Nucleus accumbens (tissue), 56 donors: ENCODE results near the gene CPD.
"Not testable (repeated sequence)": the region's sequence is repeated elsewhere in the genome, so short reads cannot be mapped to it uniquely, and the experiment has no call there.

Experiments
- DNase-seq, 56 donors: peaks; one replicate each; lab custom pipeline; 2025; lab: John Stamatoyannopoulos, UW

CPD gene

DNA sequence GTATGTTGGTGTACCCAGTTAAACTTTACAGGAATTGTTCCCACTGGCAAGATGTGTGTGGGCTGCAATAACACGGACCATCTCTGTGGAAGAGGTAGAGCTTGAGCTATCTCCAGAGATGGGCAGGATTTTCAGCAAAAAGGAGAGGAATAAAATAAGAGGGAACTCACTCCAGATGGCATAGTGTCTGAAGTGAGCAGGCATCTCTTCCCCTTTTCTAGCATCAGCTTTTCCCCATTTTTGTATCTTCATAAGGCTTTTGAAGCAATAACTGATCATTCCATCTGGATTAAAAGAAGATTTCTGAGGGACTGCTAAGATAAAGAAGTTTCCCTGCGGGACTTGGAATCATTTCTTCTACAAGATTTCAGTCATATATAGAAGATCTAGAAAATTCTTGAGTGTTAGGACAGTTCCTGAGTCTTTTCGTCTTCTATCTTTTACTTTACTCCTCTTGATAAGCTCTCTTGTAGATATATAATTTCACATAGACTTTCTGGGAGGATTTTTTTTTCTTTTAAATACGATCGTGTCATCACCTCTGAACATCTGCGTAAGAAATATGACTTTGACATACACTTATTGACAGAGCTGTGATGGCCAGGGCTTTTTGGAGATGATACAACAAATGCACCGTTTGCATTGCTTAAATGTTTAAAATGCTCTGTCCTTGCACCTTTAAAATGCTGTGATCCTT lies 2.1 kb downstream of the CPD start:
- no peak for DNase-seq

DNA sequence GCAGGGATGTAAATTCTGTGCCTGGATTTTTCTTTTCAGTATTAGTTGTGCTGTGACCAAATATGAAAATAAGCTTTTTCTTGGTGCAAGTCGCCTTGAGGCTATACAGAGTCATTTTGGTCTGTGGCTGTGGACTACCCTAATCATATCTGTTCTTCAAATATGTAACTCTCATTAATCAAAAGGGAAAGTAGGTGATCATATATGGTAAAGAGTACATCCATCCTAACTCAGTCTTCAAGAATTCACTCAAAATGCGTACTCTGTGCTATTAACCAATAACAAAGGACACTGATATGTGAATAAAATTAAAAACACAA lies 2.6 kb downstream of the CPD start:
- no peak for DNase-seq

DNA sequence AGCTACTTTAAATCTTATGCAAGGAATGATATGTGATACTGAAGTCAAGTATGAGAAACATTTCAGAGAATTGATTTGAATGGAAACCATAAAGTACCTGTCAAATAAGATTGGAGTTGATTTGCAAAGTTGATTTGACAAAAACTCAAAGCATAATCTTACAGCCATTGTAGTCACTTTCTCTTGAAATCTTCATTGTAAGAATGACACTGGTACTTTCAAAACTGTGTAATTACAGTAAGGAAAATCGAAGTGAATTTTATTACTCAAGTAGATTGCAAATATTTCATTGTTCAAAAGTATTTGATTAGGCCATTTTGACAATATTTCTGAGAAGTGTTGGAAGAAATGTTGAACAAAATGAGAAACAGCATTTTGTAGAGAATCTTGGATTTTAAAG lies 3.6 kb downstream of the CPD start:
- DNase-seq: no peak

DNA sequence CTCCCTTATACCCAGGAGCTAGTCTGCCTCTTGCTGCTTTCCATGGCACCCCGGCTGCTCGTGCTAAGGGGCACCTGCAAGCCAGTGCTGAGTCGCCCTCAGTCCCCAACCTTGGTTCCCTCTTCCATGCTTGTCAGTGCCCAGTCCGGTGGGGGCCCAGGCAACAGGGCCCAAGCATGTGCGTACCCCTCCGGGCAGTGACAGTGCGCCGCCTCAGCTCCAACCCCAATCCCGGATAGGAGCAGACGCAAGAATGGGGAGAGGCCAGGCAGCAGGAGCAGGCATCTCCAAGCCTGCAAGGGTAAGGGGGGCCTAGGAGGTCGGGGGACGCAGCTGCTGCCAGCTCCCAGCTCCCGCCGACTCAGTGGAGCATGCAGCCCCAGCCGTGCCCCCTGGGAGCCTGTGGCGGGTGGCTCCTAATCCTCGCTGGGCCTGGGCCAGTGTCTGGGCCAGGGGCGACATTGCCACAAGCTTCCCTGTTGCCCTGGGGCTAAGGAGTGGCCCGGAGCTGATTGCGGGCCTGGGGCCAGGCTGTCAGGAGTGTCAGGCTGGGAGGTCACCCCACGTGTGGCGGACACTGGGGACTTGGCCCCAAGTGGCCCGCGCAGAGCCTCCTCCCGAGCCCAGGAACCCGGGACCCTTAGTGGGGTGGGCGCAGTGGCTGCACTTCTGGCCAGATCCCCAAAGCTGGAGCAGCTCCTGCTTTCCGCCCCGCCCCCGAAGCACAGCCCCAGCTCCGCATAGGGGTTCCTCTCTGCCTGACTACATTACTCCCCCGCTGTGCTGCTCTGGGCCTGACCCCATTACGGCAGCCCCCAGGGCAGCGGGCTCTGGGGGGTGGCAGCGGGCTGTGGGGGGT lies 9.8 kb downstream of the CPD start:
- DNase-seq: no peak

DNA sequence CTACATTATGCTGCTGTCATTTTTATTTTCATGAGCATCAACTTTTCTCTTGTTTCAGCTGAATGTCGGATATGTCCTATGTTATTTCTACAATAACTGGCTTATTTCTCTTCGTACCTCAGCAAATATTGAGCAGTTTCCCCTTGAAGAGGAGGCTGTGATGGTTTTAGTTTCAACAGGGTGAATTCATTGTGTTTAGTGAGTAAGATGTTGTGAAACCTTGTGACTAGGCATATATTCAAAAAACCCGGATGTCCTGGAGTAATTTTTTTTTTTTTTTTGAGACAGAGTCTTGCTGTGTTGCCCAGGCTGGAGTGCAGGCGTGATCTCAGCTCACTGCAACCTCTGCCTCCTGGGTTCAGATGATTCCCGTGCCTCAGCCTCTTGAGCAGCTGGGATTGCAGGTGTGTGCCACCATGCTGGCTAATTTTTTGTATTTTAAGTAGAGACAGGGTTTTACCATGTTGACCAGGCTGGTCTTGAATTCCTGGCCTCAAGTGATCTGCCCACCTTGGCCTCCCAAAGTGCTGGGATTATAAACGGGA lies 11.1 kb downstream of the CPD start:
- DNase-seq: no peak

DNA sequence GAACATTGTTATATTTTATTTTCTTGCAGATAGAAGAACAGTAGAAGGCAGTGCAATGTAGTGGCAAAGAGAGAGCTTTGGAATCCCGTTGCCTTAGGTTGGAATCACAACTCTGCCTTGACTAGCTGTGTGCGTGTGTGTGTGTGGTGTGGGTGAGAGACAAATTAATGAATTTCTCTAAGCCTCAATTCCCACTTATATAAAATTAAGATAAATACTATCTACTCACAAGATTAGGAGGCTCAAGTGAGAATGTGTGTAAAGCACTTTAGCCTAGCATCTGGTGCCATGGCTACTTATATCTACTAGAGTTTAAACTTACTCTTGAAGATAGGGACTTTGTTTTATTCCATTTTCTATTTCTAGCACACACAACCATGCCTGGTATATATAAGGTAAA lies 12.8 kb downstream of the CPD start:
- DNase-seq: no peak

DNA sequence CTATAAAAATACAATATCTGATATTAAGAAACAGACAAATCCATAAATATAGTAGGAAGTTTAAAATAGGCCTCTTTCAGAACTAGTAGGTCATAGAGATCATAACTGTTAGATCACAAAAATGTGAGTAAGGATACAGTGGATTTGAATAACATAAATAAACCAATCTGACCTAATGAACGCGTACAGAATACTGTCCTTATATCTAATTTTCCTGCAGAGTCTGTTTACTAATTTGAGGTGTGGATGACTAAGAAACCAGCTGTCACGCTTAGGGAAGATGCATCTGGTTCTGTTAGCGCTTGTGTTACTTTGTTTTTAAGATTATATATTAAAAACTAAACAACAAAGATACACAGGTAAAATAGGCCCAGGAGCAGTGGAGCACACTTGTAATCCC lies 14.8 kb downstream of the CPD start:
- DNase-seq: no peak

DNA sequence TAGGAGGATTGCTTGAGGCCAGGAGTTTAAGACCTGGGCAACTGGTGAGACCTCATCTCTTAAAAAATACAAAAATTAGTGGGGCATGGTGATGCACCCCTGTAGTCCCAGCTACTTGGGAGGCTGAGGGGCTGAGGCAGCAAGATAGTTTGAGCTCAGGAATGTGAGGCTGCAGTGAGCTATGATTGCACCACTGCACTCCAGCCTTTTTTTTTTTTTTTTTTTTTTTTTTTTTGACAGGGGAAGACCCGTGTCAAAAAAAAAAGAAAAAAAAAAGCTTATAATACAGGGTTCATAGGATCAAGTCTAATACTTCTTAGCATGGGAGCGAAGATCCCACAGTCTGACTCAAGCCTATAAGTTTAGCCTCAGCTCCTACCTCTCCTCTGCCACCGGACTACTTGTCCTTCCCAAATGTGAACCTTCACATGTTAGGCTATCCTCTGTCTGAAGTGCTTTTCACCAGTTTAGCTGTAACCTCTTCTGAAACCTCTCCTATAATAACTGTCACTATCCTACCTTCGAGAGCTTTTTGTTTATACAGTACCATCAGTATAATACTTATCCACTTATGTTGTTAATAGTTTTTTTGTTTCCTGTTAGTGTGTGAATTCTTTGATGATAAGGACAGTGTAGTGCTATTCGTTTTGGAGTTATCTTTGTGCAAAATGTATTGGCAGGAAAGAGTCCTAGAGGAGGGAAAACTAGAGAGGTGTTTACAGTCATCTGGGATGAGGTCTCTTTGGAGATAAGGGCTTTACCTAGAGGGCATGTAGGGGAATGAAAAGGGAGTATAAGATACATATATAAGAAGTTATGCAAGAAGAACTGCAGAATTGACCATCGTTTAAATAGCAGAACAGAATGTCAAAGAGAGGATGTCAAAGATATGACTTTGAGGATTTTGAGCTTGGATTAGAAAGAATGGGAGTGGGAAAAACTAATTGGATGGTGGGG lies 15.5 kb downstream of the CPD start:
- DNase-seq: no peak

DNA sequence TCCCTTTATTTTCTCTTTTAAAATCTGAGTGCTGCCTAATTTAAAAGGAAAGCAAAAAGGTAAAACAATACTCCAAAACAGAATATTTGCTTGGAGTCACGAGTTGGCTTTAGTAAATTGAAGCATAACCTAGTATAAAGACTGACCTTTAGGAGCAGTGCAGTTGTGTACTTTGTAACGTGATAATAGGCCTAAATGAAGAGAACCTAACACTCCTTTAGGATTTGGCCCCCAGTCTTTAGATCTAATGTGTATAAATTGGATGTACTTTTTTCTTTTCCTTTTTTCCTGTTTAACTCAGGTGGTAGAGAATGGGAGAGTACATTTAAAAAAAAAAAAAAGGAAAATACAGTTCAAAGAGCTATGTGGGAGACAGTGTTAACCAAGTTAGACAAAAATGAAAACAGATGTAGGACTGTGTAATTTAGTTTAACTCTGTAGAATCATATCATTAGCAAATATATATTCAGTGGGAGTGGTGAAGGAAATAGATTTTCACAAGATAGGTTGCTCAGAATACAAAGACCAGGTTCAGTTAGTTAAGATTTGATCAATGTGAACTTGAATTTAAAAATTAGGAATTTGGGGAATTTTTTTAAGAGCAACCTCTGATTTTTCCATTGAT lies 16.8 kb downstream of the CPD start:
- DNase-seq: no peak

DNA sequence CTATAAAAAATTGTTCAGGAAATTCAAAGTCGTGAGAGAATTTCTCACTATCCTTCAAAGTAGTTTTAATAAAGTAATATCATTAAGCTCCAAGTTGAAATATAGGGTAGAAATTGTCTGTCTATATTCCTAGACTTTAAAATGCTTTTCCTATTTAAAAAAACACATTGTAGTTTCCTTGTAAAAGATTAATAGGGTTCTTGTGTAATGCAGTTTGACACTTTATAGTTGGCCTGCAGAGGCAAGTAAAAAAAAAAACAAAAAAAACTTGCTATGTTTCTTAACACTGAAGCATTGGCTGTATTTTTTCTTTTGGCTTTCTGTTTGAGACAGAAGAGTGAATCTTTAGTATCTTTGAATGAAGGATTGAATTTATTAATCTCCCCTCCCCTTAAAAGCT lies 17.4 kb downstream of the CPD start:
- DNase-seq: no peak

DNA sequence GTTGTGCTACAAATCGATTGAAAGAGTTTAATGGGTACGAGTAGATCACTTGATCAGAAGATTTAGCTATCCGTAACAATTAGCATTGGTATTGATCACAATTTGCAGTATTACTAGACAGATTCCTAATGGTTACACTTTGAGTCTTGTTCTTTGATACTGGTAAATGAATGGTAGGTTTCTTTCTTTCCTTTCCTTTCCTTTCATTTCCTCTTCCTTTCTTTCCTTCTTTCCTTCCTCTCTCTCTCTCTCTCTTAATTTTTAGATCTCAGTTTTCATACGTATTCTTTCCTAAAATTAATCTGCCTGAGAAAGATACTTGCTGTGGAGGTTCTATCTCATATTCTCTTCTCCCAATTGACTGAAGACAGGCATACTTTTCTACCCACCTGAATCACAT lies 17.9 kb downstream of the CPD start:
- no peak for DNase-seq

DNA sequence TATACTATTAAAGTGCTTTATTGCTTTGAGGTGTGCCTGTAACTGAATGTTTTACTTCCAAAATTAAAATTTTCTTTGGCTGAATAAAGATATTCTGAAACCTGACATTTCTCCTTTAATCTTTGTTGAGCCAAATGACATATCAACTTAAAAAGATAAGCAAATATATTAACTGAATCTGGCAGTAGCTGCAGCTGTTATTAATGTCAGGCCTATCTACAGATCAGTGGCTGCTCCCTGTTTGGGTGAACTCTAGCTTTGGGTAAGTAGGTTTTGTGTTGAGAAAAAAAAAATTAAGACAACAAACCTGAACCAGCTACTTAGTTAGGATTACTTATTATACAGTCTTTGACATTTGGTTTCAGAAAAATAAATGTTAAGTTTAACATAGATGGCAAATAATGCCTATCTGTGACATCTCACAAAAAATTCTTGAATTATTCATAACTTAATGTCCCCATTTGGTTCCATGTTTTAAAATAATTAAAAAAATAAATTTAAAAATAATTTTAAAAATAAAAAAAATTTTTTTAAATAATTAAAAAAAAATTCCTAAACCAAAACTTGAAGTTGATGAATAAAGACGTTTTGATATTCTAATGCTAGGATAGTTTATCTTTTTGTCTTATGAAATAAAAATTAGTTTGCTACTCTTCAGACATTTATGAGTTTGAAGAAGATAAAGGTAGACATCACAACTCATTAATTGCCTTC lies 19.8 kb downstream of the CPD start:
- DNase-seq: no peak

DNA sequence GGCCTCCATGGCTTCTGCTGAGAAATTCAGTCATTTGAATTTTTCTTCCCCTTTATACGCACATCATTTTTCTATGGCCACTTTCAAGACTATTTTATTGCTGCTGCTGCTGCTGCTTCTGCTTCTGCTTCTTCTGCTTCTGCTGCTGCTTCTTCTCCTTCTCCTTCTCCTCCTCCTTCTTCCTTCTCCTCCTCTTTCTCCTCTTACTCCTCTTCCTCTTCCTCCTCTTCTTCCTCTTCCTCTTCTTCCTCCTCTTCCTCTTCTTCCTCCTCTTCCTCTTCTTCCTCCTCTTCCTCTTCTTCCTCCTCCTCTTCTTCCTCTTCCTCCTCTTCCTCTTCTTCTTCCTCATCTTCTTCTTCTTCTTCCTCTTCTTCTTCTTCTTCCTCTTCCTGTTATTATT lies 22.4 kb downstream of the CPD start:
- no peak for DNase-seq

DNA sequence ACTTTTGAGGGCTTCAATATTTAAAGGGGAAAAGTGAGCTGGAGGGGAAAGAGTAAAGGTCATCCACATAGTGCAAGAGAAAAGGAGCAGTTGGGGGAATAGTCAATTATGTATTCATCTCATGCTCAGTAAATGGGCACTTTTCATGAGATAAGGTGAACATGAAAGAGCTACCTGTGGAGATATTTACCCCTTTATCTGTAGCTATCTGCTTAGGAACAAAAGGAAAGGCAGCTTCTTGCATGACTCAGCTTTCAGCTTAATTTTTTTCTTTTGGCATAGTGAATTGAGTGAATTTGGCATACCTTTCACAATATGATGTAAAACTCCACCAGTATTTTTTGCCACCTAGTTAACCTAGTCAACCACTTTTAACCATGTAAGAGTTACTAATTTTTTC lies 26.4 kb downstream of the CPD start:
- no peak for DNase-seq

DNA sequence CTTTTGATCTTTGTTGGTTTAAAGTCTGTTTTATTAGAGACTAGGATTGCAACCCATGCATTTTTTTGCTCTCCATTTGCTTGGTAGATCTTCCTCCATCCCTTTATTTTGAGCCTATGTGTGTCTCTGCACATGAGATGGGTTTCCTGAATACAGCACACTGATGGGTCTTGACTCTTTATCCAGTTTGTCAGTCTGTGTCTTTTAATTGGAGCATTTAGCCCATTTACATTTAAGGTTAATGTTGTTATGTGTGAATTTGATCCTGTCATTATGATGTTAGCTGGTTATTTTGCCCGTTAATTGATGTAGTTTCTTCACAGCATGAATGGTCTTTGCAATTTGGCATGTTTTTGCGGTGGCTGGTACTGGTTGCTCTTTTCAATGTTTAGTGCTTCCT lies 31.9 kb downstream of the CPD start:
- not testable (repeated sequence) for DNase-seq

DNA sequence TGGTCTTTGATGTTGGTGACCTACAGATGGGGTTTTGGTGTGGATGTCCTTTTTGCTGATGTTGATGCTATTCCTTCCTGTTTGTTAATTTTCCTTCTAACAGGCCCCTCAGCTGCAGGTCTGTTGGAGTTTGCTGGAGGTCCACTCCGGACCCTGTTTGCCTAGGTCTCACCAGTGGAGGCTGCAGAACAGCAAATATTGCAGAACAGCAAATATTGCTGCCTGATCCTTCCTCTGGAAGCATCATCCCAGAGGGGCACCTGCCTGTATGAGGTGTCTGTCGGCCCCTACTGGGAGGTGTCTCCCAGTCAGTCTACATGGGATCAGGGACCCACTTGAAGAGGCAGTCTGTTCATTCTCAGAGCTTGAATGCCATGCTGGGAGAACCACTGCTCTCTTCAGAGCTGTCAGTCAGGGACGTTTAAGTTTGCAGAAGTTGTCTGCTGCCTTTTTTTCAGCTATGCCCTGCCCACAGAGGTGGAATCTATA lies 33.3 kb downstream of the CPD start:
- DNase-seq: not testable (repeated sequence)

DNA sequence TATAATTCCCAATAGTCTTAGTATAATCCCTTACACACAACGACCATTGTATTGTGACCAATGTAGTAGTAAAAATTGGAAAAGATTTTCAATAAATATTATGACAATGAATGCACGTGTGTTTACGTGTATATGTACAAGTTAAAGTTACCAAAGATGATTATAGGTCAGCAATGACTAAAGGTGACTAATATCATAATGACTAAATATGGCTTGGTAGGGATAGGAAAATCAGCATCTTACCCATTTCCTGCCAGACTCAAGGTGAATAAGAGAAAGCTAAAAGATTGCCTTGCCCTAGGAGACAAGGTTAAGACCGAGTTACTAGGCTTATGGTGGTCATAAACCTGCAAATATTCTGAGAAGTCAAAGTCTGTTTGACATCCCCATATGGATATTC lies 34.4 kb downstream of the CPD start:
- no peak for DNase-seq

DNA sequence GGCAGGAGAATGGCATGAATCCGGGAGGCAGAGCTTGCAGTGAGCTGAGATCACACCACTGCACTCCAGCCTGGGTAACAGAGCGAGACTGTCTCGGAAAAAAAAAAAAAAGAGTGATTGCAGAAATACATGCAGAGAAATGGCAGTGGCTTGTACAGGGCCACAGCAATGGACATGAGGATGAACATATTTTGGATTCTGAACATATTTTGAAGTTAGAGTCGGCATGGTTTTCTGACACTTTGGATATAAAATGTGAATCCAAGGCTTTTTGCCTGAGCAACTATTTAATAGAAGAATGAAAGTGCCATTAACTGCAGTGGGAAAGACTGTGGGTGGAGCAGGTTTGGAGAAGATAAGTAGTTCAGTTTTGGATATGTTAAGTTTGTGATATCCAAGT lies 35.8 kb downstream of the CPD start:
- no peak for DNase-seq

DNA sequence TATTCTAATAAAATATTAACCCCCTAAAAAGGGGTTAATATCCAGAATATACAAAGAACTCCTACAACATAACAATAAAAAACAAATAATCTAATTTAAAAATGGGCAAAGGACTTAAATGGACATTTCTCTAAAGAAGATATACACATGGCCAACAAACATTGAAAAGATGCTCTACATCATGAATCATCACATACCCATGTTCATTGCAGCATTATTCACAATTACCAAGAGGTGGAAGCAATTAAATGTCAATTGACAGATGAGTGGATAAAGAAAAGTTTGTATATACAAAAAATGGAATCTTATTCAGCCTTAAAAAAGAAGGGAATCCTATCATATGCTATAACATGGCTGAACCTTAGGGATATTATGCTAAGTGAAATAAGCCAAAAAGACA lies 36.8 kb downstream of the CPD start:
- DNase-seq: no peak

DNA sequence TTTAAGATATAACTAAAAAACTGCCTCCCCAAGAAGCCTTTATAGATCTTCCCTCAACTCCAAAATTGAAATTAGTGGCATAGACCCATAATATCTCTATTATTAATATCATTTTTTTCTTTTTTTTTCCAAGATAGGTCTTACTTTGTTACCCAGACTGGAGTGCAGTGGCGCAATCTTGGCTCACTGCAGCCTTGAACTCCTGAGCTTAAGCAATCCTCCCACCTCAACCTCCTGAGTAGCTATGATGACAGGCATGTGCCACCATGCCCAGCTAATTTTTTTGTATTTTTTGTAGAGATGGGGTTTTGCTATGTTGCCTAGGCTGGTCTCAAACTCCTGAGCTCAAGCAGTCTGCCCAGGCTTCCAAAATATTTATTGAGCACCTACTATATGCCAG lies 39.3 kb downstream of the CPD start:
- not testable (repeated sequence) for DNase-seq
